Measurements from ENCODE around the gene HCK. TPM values are rescaled to one million over a fixed set of nuclear protein-coding genes. Genes with fewer than 3 reads are reported as not detected.

HCK gene
- total RNA-seq, 4 donors from 2014 or later = 1.4 to 4.7 (median 4.2) TPM

DNA sequence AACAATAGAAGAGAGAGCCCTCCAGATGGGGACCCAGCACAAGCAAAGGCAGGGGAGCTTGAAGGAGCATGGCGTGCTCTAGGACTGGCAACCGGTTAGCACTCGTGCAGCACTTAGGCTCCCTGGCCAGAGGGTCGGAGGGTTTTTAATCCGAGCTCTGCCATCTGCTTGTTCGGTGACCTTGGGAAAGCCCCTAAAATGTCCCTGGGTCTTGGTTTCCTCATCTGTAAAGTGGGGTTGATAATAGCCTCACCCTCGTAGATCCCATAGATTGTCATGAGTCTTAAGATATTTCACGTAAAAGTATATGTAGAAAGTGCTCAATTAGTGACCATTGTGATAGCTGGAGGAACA is 16.6 kb upstream of the HCK start:
- Histone ChIP-seq H3K27ac (no peak overlapping the region), H3K4me1 (peaks cover 0 to 3% of the 10 kb centered on the region in 2 donors), H3K27me3 (peaks cover 12 to 18% (median 16%) of the 10 kb centered on the region in 3 donors), H3K4me3 (no peak overlapping the region), H3K9me3 (no peaks in the 10 kb centered on the region), H3K36me3 (no peaks in the 10 kb centered on the region)
- DNase-seq (no peak), ATAC-seq (no peak)
- no peak for TF ChIP-seq POLR2A (IDR thresholded peaks at IDR 0.05)
- TF ChIP-seq, protein P1, sequence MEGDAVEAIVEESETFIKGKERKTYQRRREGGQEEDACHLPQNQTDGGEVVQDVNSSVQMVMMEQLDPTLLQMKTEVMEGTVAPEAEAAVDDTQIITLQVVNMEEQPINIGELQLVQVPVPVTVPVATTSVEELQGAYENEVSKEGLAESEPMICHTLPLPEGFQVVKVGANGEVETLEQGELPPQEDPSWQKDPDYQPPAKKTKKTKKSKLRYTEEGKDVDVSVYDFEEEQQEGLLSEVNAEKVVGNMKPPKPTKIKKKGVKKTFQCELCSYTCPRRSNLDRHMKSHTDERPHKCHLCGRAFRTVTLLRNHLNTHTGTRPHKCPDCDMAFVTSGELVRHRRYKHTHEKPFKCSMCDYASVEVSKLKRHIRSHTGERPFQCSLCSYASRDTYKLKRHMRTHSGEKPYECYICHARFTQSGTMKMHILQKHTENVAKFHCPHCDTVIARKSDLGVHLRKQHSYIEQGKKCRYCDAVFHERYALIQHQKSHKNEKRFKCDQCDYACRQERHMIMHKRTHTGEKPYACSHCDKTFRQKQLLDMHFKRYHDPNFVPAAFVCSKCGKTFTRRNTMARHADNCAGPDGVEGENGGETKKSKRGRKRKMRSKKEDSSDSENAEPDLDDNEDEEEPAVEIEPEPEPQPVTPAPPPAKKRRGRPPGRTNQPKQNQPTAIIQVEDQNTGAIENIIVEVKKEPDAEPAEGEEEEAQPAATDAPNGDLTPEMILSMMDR (IDR thresholded peaks at IDR 0.05 in 4 of 5, conservative IDR thresholded peaks at IDR 0.05 in 1 of 5) = no peak
- intact Hi-C loops (cut with DNase I; ENCODE audit: low total_unique reads) = no loop called here
- in situ Hi-C loops (cut with MboI; ENCODE audit: low sequenced_read_pairs in 4 of 4) = loop anchor here in 2 of 4 donors (10.0 kb wide), 2 partner anchors 181 to 211 kb away; no protein-coding TSS in a partner anchor

DNA sequence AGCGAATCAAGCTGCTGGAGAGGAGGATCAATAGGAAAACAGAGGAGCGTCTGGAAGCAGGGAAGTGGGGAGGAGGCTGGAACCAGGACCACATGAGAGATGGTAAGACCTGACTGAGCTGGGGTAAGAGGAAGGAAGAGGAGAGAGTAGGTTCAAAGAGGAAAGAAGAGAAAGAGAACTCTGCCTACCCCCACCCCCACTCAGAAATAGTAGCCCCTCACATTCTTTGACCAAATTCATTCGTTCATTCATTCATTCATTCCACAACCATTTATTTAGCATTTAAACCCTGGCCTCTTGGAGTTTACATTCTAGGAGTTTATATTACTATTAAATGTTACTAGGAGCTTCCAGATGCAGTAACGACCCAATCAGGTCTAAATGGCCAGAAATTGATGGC is 15.8 kb upstream of the HCK start:
- H3K36me3 ChIP-seq = no peaks in the 10 kb centered on the region
- H3K27me3 ChIP-seq = peaks cover 12 to 18% (median 16%) of the 10 kb centered on the region in 3 donors
- H3K27ac ChIP-seq = no peak overlapping the region
- in situ Hi-C loops (cut with MboI; ENCODE audit: low sequenced_read_pairs in 4 of 4) (loop anchor here in 2 of 4 donors (10.0 kb wide), 2 partner anchors 181 to 211 kb away; no protein-coding TSS in a partner anchor), intact Hi-C loops (cut with DNase I; ENCODE audit: low total_unique reads) (no loop called here)
- DNase-seq (no peak), ATAC-seq (no peak)
- no peak for TF ChIP-seq POLR2A (IDR thresholded peaks at IDR 0.05)
- TF ChIP-seq, protein P1 (IDR thresholded peaks at IDR 0.05 in 4 of 5, conservative IDR thresholded peaks at IDR 0.05 in 1 of 5) = no peak
- H3K9me3 ChIP-seq = no peaks in the 10 kb centered on the region
- no peak overlapping the region for H3K4me3 ChIP-seq
- H3K4me1 ChIP-seq = peaks cover 0 to 2% of the 10 kb centered on the region in 2 donors

- no peak for ATAC-seq
- Histone ChIP-seq H3K4me3 (no peak overlapping the region), H3K27me3 (peaks cover 12 to 18% (median 16%) of the 10 kb centered on the region in 3 donors), H3K36me3 (no peaks in the 10 kb centered on the region), H3K9me3 (no peaks in the 10 kb centered on the region), H3K27ac (no peak overlapping the region), H3K4me1 (no peaks in the 10 kb centered on the region)
- TF ChIP-seq, protein P1 (IDR thresholded peaks at IDR 0.05 in 4 of 5, conservative IDR thresholded peaks at IDR 0.05 in 1 of 5) = no peak
- no peak for TF ChIP-seq POLR2A (IDR thresholded peaks at IDR 0.05)
- no peak for DNase-seq
- intact Hi-C loops (cut with DNase I; ENCODE audit: low total_unique reads) (no loop called here), in situ Hi-C loops (cut with MboI; ENCODE audit: low sequenced_read_pairs in 4 of 4) (loop anchor here in 2 of 4 donors (10.0 kb wide), 2 partner anchors 182 to 212 kb away; no protein-coding TSS in a partner anchor)
Observed at GRCh38 chr20:32036716-32037485, 15.1 kb upstream of the HCK start.

GRCh38 chr20:32037929-32038328 is 14.1 kb upstream of the HCK start:
- in situ Hi-C loops (cut with MboI; ENCODE audit: low sequenced_read_pairs in 4 of 4) = loop anchor here in 2 of 4 donors (10.0 kb wide), 2 partner anchors 183 to 213 kb away; no protein-coding TSS in a partner anchor
- DNase-seq (no peak), ATAC-seq (no peak)
- H3K27ac ChIP-seq = no peak overlapping the region
- H3K4me3 ChIP-seq = no peak overlapping the region
- H3K9me3 ChIP-seq = no peaks in the 10 kb centered on the region
- no peaks in the 10 kb centered on the region for H3K36me3 ChIP-seq
- no peaks in the 10 kb centered on the region for H3K4me1 ChIP-seq
- H3K27me3 ChIP-seq = peaks cover 7 to 17% (median 16%) of the 10 kb centered on the region in 3 donors
- no peak for TF ChIP-seq POLR2A (IDR thresholded peaks at IDR 0.05)
- TF ChIP-seq, protein P1 (IDR thresholded peaks at IDR 0.05 in 4 of 5, conservative IDR thresholded peaks at IDR 0.05 in 1 of 5) = no peak
- intact Hi-C loops (cut with DNase I; ENCODE audit: low total_unique reads) = no loop called here
